SHP77 treated with DMSO at 0.1 percent for 48 hours (cell line): ENCODE data around the gene RNF144A.
"Not testable (repeated sequence)": the region's sequence is repeated elsewhere in the genome, so short reads cannot be mapped to it uniquely, and the experiment has no call there.

ENCODE experiments used
- DNase-seq: peaks from one replicate; lab custom pipeline; 2025; lab: John Stamatoyannopoulos, UW

The RNF144A gene

GRCh38 chr2:6930923-6931647 lies 13.9 kb downstream of the RNF144A start:
- no peak for DNase-seq

- DNase-seq, result no peak
Observed at GRCh38 chr2:6931753-6932152, 14.5 kb downstream of the RNF144A start.

GRCh38 chr2:6932206-6932605 lies 15.0 kb downstream of the RNF144A start:
- DNase-seq, result no peak

GRCh38 chr2:6932828-6933227 lies 15.6 kb downstream of the RNF144A start:
- DNase-seq, result no peak

- no peak for DNase-seq
Observed at GRCh38 chr2:6933911-6934310, 16.7 kb downstream of the RNF144A start.

GRCh38 chr2:6934345-6934744 lies 17.1 kb downstream of the RNF144A start:
- no peak for DNase-seq

- no peak for DNase-seq
Observed at GRCh38 chr2:6934758-6935651, 17.8 kb downstream of the RNF144A start.

GRCh38 chr2:6935652-6936020 lies 18.4 kb downstream of the RNF144A start:
- not testable (repeated sequence) for DNase-seq

GRCh38 chr2:6937157-6937556 lies 19.9 kb downstream of the RNF144A start:
- no peak for DNase-seq

- no peak for DNase-seq
Observed at GRCh38 chr2:6937582-6937981, 20.4 kb downstream of the RNF144A start.

- DNase-seq, result no peak
Observed at GRCh38 chr2:6939071-6939470, 21.9 kb downstream of the RNF144A start.

- no peak for DNase-seq
Observed at GRCh38 chr2:6940820-6941219, 23.6 kb downstream of the RNF144A start.

GRCh38 chr2:6941299-6942046 lies 24.3 kb downstream of the RNF144A start:
- no peak for DNase-seq

GRCh38 chr2:6942848-6943247 lies 25.6 kb downstream of the RNF144A start:
- no peak for DNase-seq

- no peak for DNase-seq
Observed at GRCh38 chr2:6943523-6943922, 26.3 kb downstream of the RNF144A start.

- DNase-seq, result no peak
Observed at GRCh38 chr2:6943971-6944370, 26.8 kb downstream of the RNF144A start.

- DNase-seq, result no peak
Observed at GRCh38 chr2:6944555-6944954, 27.3 kb downstream of the RNF144A start.

GRCh38 chr2:6945087-6945813 lies 28.0 kb downstream of the RNF144A start:
- DNase-seq, result no peak

- no peak for DNase-seq
Observed at GRCh38 chr2:6945821-6946220, 28.6 kb downstream of the RNF144A start.

GRCh38 chr2:6946722-6947121 lies 29.5 kb downstream of the RNF144A start:
- no peak for DNase-seq

- no peak for DNase-seq
Observed at GRCh38 chr2:6947929-6948676, 30.9 kb downstream of the RNF144A start.
